MM.1S (cell line): ENCODE results near the gene CIB4.

Experiments
- DNase-seq: peaks from one replicate; pipeline ENCODE4 v3.0.0-alpha.2; 2015
- H2AFZ ChIP-seq: fragments of 300-600 bp; sonication (generic); 2 replicates; pipeline ENCODE4 v1.6.0; 2016; ENCODE audit warnings: antibody characterized with exemption, low read length
- H3F3A ChIP-seq: fragments of 300-600 bp; sonication (generic); 2 replicates; pipeline ENCODE4 v1.6.1; 2016; ENCODE audit warnings: mild to moderate bottlenecking, antibody characterized with exemption, low read length, moderate library complexity, mixed read lengths; ENCODE audit not compliant: insufficient read depth
- H3K27ac ChIP-seq: fragments of 300-600 bp; sonication (generic); 2 replicates; pipeline ENCODE4 v1.5.1; 2016; ENCODE audit warnings: mild to moderate bottlenecking, low read length
- H3K27me3 ChIP-seq: fragments of 300-600 bp; sonication (generic); replicated peaks from 2 replicates; pipeline ENCODE4 v1.6.0; 2016; ENCODE audit warnings: low read length; ENCODE audit not compliant: insufficient read depth
- H3K36me3 ChIP-seq: fragments of 300-600 bp; sonication (generic); replicated peaks from 2 replicates; pipeline ENCODE4 v1.6.1; 2016; ENCODE audit warnings: mild to moderate bottlenecking, low read length, mixed read lengths; ENCODE audit not compliant: insufficient read depth
- H3K4me1 ChIP-seq: fragments of 300-600 bp; sonication (generic); 2 replicates; pipeline ENCODE4 v1.6.1; 2016; ENCODE audit warnings: low read length, mixed read lengths
- H3K4me2 ChIP-seq: fragments of 300-600 bp; sonication (generic); 2 replicates; pipeline ENCODE4 v1.6.0; 2016; ENCODE audit warnings: low read depth, low read length
- H3K4me3 ChIP-seq: fragments of 300-600 bp; sonication (generic); 2 replicates; pipeline ENCODE4 v1.5.1; 2016; ENCODE audit warnings: low read length, mixed read lengths
- H3K79me2 ChIP-seq: fragments of 300-600 bp; sonication (generic); 2 replicates; pipeline ENCODE4 v1.6.1; 2016; ENCODE audit warnings: mixed run types, low read length, mixed read lengths
- H3K9ac ChIP-seq: fragments of 300-600 bp; sonication (generic); 2 replicates; pipeline ENCODE4 v1.6.1; 2016; ENCODE audit warnings: low read length, mixed read lengths
- H3K9me2 ChIP-seq: fragments of 300-600 bp; sonication (generic); replicated peaks from 2 replicates; pipeline ENCODE4 v1.6.1; 2016; ENCODE audit warnings: mild to moderate bottlenecking, low read length, mixed read lengths; ENCODE audit not compliant: insufficient read depth
- H3K9me3 ChIP-seq: fragments of 300-600 bp; sonication (generic); replicated peaks from 2 replicates; pipeline ENCODE4 v1.6.1; 2016; ENCODE audit warnings: mild to moderate bottlenecking, low read length, mixed read lengths; ENCODE audit not compliant: insufficient read depth
- H4K20me1 ChIP-seq: fragments of 300-600 bp; sonication (generic); 2 replicates; pipeline ENCODE4 v1.6.1; 2016; ENCODE audit warnings: mild to moderate bottlenecking, low read length, moderate library complexity, mixed read lengths; ENCODE audit not compliant: insufficient read depth
- EZH2 ChIP-seq: fragments of 300-600 bp; sonication (generic); optimal IDR thresholded peaks from 2 replicates; pipeline ENCODE3; 2017; ENCODE audit warnings: low read depth, mild to moderate bottlenecking, antibody characterized with exemption, low read length, mixed read lengths
- EZH2phosphoT487 ChIP-seq: fragments of 300-600 bp; sonication (generic); IDR thresholded peaks from 2 replicates; pipeline ENCODE4 v1.6.1; 2018; ENCODE audit warnings: antibody characterized with exemption, low read length
- TF ChIP-seq, protein P1 (sequence below): fragments of 300-600 bp; sonication (generic); IDR thresholded peaks from 2 replicates; pipeline ENCODE4 v1.5.1; 2016; ENCODE audit warnings: antibody characterized with exemption, low read length, mixed read lengths

The CIB4 gene

DNA sequence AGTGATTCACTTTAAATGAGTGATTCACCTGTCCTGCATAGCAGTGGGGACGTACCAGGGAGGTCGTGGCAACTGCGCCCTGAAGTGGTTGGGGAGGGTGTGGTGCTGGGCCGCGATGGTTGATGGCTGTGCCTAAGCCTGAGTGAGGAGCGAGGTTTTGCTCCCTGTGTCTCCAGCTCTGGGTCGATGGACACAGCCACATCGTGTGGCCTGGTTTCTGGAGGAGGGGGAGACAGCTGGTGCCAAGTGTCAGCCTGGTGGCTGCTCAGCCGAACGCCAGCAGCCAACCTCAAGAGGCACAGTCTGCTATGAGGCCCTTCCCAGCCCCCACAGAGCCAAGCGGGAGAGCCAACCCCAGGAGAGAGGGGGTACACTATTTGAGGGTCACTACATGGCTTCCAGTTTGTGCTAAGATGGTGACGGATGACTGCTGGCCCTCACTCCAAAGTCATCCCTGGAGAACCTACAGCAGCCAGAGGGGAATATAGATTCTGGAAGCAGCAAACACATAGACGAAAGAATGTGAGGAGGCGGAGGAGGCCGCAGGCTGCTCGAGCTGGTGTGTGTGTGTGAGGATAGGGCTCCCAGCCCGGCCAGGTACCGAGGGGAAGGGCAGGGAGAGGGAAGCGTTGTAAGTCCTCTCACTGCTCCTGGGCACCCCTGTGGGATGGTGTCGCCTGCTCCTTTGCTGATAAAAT is 104.6 kb downstream of the CIB4 start:
- H3F3A ChIP-seq = no peaks in the 10 kb centered on the region
- H4K20me1 ChIP-seq = no peaks in the 10 kb centered on the region
- H3K9ac ChIP-seq = no peak overlapping the region
- no peaks in the 10 kb centered on the region for H3K4me1 ChIP-seq
- H2AFZ ChIP-seq = no peak overlapping the region
- H3K79me2 ChIP-seq = no peaks in the 10 kb centered on the region
- peaks cover 68% of the 10 kb centered on the region for H3K27me3 ChIP-seq
- no peak overlapping the region for H3K27ac ChIP-seq
- no peaks in the 10 kb centered on the region for H3K9me3 ChIP-seq
- H3K36me3 ChIP-seq = no peaks in the 10 kb centered on the region
- no peak for DNase-seq
- H3K4me3 ChIP-seq = no peak overlapping the region
- TF ChIP-seq, protein P1, sequence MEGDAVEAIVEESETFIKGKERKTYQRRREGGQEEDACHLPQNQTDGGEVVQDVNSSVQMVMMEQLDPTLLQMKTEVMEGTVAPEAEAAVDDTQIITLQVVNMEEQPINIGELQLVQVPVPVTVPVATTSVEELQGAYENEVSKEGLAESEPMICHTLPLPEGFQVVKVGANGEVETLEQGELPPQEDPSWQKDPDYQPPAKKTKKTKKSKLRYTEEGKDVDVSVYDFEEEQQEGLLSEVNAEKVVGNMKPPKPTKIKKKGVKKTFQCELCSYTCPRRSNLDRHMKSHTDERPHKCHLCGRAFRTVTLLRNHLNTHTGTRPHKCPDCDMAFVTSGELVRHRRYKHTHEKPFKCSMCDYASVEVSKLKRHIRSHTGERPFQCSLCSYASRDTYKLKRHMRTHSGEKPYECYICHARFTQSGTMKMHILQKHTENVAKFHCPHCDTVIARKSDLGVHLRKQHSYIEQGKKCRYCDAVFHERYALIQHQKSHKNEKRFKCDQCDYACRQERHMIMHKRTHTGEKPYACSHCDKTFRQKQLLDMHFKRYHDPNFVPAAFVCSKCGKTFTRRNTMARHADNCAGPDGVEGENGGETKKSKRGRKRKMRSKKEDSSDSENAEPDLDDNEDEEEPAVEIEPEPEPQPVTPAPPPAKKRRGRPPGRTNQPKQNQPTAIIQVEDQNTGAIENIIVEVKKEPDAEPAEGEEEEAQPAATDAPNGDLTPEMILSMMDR = no peak
- no peak for TF ChIP-seq EZH2
- no peak for TF ChIP-seq EZH2phosphoT487
- H3K9me2 ChIP-seq = no peaks in the 10 kb centered on the region
- H3K4me2 ChIP-seq = no peak overlapping the region

DNA sequence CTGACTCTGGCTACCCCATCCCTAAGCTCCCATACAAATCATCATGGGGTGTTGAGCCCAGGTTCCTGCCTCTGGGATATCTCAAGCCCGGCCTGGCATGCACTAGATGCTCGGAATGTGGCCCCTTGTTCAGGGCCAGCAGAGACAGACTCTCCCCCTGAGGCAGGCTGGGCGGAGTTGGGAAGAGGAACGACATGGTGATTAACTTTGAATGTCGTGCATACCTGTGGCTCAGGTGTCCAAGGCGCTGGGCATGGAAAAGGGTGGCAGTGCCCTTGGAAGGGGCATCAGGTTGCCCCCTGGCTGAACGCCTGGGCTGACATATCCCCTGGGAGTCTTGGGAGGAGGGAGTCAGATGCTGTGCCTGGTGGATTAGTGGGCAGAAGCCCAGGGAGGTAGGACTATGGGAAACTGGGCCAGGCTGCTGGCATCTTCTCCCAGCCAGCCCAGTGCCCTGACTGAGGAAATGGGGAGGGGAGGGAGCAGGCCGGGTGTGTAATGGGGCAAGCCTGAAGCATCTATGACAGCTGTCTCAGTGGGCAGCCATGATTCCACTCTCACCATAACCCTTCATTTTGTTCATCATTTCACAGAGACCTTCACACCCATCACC is 105.4 kb downstream of the CIB4 start:
- Histone ChIP-seq H3K9me2 (no peaks in the 10 kb centered on the region), H3K4me2 (no peak overlapping the region), H3K27ac (no peak overlapping the region), H3K9me3 (no peaks in the 10 kb centered on the region), H3K4me1 (no peaks in the 10 kb centered on the region), H3K9ac (no peak overlapping the region), H3F3A (no peaks in the 10 kb centered on the region), H3K27me3 (peaks cover 68% of the 10 kb centered on the region), H3K79me2 (no peaks in the 10 kb centered on the region), H2AFZ (no peak overlapping the region), H3K36me3 (no peaks in the 10 kb centered on the region), H4K20me1 (no peaks in the 10 kb centered on the region), H3K4me3 (no peak overlapping the region)
- no peak for DNase-seq
- no peak for TF ChIP-seq EZH2phosphoT487

DNA sequence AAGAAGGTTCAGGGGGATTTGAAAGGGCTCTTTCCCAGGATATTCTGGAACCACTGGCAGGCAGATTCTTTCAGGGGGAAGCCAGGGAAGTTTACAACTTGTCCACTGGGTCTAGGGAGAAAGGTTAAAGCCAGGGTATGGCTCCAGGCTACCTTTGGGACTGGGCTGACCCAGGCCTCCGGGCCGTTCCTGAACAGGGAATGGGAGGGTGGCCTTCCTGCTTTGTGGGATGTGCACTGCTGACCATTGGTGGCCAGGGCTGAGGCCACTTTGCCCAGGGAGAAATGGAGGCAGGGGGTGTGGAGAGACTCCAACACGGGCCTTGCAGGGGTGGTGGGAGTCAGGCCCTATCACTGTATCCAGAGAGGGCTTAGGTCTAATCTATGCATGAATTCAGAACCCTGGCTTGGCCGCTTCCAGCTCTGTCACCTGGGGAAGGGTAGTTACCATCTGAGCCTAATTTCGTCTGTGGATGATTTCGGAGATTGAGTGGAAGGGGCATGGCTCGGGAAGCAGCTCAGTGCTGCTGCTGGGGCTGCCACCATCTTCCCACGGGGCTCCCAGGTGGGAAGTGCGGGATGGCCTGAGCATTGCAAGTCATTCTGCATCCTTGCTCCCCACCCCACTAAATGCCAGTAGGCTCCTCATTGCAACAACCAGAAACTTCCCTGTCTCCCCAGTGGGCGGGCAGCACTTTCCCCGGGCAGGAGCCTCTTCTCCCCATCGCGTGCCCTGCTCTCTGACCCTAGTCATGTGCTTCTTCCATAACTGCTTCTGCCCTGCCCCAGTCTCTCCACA is 106.1 kb downstream of the CIB4 start:
- H3F3A ChIP-seq = no peaks in the 10 kb centered on the region
- DNase-seq = no peak
- H2AFZ ChIP-seq = no peak overlapping the region
- H4K20me1 ChIP-seq = no peaks in the 10 kb centered on the region
- peaks cover 68% of the 10 kb centered on the region for H3K27me3 ChIP-seq
- H3K9me2 ChIP-seq = no peaks in the 10 kb centered on the region
- H3K4me2 ChIP-seq = no peak overlapping the region
- no peak overlapping the region for H3K4me3 ChIP-seq
- no peaks in the 10 kb centered on the region for H3K36me3 ChIP-seq
- no peaks in the 10 kb centered on the region for H3K9me3 ChIP-seq
- no peak overlapping the region for H3K27ac ChIP-seq
- TF ChIP-seq, protein P1 = no peak
- TF ChIP-seq EZH2 (no peak), EZH2phosphoT487 (no peak)
- no peaks in the 10 kb centered on the region for H3K79me2 ChIP-seq
- no peaks in the 10 kb centered on the region for H3K4me1 ChIP-seq
- H3K9ac ChIP-seq = no peak overlapping the region
